Measurements from ENCODE around the gene RAD50.

- TF ChIP-seq CTCF (IDR thresholded peaks at IDR 0.05) = no peak
- no peak for TF ChIP-seq POLR2A (IDR thresholded peaks at IDR 0.05)
Observed at GRCh38 chr5:132667761-132668705, 111.3 kb downstream of the RAD50 start.

All from adrenal gland (tissue), 5 donors.